Measurements from ENCODE around the gene ZDHHC13.

- TF ChIP-seq CTCF (conservative IDR thresholded peaks at IDR 0.05; ENCODE audit: low read depth, low read length) = no peak
- TF ChIP-seq CHD1 (IDR thresholded peaks at IDR 0.05; ENCODE audit: low read depth, low read length) = no peak
- TF ChIP-seq, protein P1, sequence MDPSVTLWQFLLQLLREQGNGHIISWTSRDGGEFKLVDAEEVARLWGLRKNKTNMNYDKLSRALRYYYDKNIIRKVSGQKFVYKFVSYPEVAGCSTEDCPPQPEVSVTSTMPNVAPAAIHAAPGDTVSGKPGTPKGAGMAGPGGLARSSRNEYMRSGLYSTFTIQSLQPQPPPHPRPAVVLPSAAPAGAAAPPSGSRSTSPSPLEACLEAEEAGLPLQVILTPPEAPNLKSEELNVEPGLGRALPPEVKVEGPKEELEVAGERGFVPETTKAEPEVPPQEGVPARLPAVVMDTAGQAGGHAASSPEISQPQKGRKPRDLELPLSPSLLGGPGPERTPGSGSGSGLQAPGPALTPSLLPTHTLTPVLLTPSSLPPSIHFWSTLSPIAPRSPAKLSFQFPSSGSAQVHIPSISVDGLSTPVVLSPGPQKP (IDR thresholded peaks at IDR 0.05; ENCODE audit: borderline replicate concordance, low read depth, low read length) = no peak
- TF ChIP-seq POLR2A (IDR thresholded peaks at IDR 0.05; ENCODE audit: low read depth, low read length) = no peak
- TF ChIP-seq RAD21 (IDR thresholded peaks at IDR 0.05; ENCODE audit: low read length) = no peak
- TF ChIP-seq MAFK (IDR thresholded peaks at IDR 0.05; ENCODE audit: low read depth, low read length) = no peak
- no peak for TF ChIP-seq CEBPB (IDR thresholded peaks at IDR 0.05; ENCODE audit: low read depth, low read length)
- TF ChIP-seq, protein P2, sequence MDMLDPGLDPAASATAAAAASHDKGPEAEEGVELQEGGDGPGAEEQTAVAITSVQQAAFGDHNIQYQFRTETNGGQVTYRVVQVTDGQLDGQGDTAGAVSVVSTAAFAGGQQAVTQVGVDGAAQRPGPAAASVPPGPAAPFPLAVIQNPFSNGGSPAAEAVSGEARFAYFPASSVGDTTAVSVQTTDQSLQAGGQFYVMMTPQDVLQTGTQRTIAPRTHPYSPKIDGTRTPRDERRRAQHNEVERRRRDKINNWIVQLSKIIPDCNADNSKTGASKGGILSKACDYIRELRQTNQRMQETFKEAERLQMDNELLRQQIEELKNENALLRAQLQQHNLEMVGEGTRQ (IDR thresholded peaks at IDR 0.05; ENCODE audit: low read depth, low read length) = no peak
- TF ChIP-seq NFE2L2 (IDR thresholded peaks at IDR 0.05; ENCODE audit: low read depth, low read length) = no peak
- no peak for TF ChIP-seq FOS (IDR thresholded peaks at IDR 0.05; ENCODE audit: low read depth, low read length)
Observed at GRCh38 chr11:19121646-19122045, 4.7 kb downstream of the ZDHHC13 start.
